HepG2 (cell line): Measurements from ENCODE around the gene KCTD14. TPM values are rescaled to one million over a fixed set of nuclear protein-coding genes. Genes with fewer than 3 reads are reported as not detected.

Experiments used
- CSRNP2 ChIP-seq: sonication (generic); formaldehyde crosslinking; conservative IDR thresholded peaks from 2 replicates; pipeline ENCODE4 v1.8.0; 2022; ENCODE audit warnings: low read depth, missing genetic modification reagents
- ETV6 ChIP-seq: sonication (generic); formaldehyde crosslinking; conservative IDR thresholded peaks from 2 replicates; pipeline ENCODE4 v1.4.0; 2020; ENCODE audit warnings: missing genetic modification reagents
- JDP2 ChIP-seq: sonication (generic); formaldehyde crosslinking; IDR thresholded peaks from 2 replicates; pipeline ENCODE4 v1.8.1; 2022; ENCODE audit warnings: missing genetic modification reagents, borderline replicate concordance
- JUNB ChIP-seq: sonication (generic); formaldehyde crosslinking; IDR thresholded peaks from 2 replicates; pipeline ENCODE4 v1.8.0; 2022; ENCODE audit warnings: missing genetic modification reagents, mild to moderate bottlenecking, borderline replicate concordance
- KAT8 ChIP-seq: IDR thresholded peaks from 2 replicates; pipeline ENCODE4 v1.6.1; 2016; ENCODE audit warnings: missing genetic modification reagents, missing compliant biosample characterization
- MAFF ChIP-seq: IDR thresholded peaks from 2 replicates; pipeline ENCODE4 v1.6.1; 2011; ENCODE audit warnings: low read depth, low read length, improper control_type of control experiment
- MTA1 ChIP-seq: sonication (generic); formaldehyde crosslinking; IDR thresholded peaks from 2 replicates; pipeline ENCODE4 v1.4.0; 2020; ENCODE audit warnings: missing genetic modification reagents, mild to moderate bottlenecking, borderline replicate concordance
- MXD1 ChIP-seq: sonication (generic); formaldehyde crosslinking; IDR thresholded peaks from 2 replicates; pipeline ENCODE4 v1.4.0; 2020; ENCODE audit warnings: mild to moderate bottlenecking, missing genetic modification reagents
- POGZ ChIP-seq: sonication (generic); formaldehyde crosslinking; IDR thresholded peaks from 2 replicates; pipeline ENCODE4 v1.4.0; 2020; ENCODE audit warnings: mild to moderate bottlenecking, missing genetic modification reagents
- POLR2AphosphoS2 ChIP-seq: IDR thresholded peaks from 2 replicates; pipeline ENCODE4 v1.6.1; 2011; ENCODE audit warnings: low read depth, low read length, improper control_type of control experiment
- SOX13 ChIP-seq, 3 experiments: fragments of 450-650 bp in 1 of 3; sonication (generic) in 1 of 3; formaldehyde crosslinking in 1 of 3; IDR thresholded peaks in 2 of 3; conservative IDR thresholded peaks in 1 of 3; 2 replicates each; pipeline versions ENCODE4 v1.5.0 to v1.6.1; 2016 to 2020; ENCODE audit warnings: antibody characterized with exemption in 1 of 3, mild to moderate bottlenecking in 1 of 3, missing compliant biosample characterization in 1 of 3, missing genetic modification reagents in 1 of 3, moderate library complexity in 1 of 3
- STAG1 ChIP-seq: sonication (generic); formaldehyde crosslinking; IDR thresholded peaks from 2 replicates; pipeline ENCODE4 v1.4.0; 2020; ENCODE audit warnings: missing genetic modification reagents
- TBX3 ChIP-seq: fragments of 450-650 bp; IDR thresholded peaks from 2 replicates; pipeline ENCODE4 v1.6.1; 2017; ENCODE audit warnings: antibody characterized with exemption, mild to moderate bottlenecking, inconsistent platforms, borderline replicate concordance
- ZEB1 ChIP-seq: IDR thresholded peaks from 2 replicates; pipeline ENCODE4 v1.6.1; 2012; ENCODE audit warnings: mild to moderate bottlenecking, low read depth, inconsistent platforms; ENCODE audit not compliant: insufficient replicate concordance
- ZFP1 ChIP-seq: IDR thresholded peaks from 2 replicates; pipeline ENCODE4 v1.6.1; 2016
- ZNF234 ChIP-seq: sonication (generic); formaldehyde crosslinking; conservative IDR thresholded peaks from 2 replicates; pipeline ENCODE4 v1.5.1; 2020; ENCODE audit warnings: mild to moderate bottlenecking, missing genetic modification reagents
- ZNF235 ChIP-seq: sonication (generic); formaldehyde crosslinking; IDR thresholded peaks from 2 replicates; pipeline ENCODE4 v1.8.1; 2023; ENCODE audit warnings: mild to moderate bottlenecking, missing genetic modification reagents, borderline replicate concordance
- ZNF430 ChIP-seq: sonication (generic); formaldehyde crosslinking; IDR thresholded peaks from 2 replicates; pipeline ENCODE4 v1.9.0; 2021; ENCODE audit warnings: mild to moderate bottlenecking, missing genetic modification reagents
- ZNF431 ChIP-seq: sonication (generic); formaldehyde crosslinking; IDR thresholded peaks from 2 replicates; pipeline ENCODE4 v1.9.0; 2022; ENCODE audit warnings: missing genetic modification reagents, low read depth, mild to moderate bottlenecking, borderline replicate concordance
- ZNF468 ChIP-seq: sonication (generic); formaldehyde crosslinking; IDR thresholded peaks from 2 replicates; pipeline ENCODE4 v1.8.0; 2022; ENCODE audit warnings: mild to moderate bottlenecking, moderate library complexity, missing genetic modification reagents
- ZNF558 ChIP-seq: sonication (generic); formaldehyde crosslinking; IDR thresholded peaks from 2 replicates; pipeline ENCODE4 v1.9.0; 2022; ENCODE audit warnings: mild to moderate bottlenecking, missing genetic modification reagents, borderline replicate concordance
- ZNF747 ChIP-seq: sonication (generic); formaldehyde crosslinking; IDR thresholded peaks from 2 replicates; pipeline ENCODE4 v1.8.1; 2023; ENCODE audit warnings: missing genetic modification reagents, mild to moderate bottlenecking, borderline replicate concordance
- polyA plus RNA-seq, 8 experiments: library from polyadenylated mRNA; depleted of rRNA in 3 of 8; stranded (reverse) in 7 of 8; unstranded in 1 of 8; fragments of >200 nt; fragmentation: Illumina TruSeq in 4 of 8; extraction: Trizol in 4 of 8; gene quantifications; 2 replicates each; pipeline versions ENCODE4 v1.2.1 to v1.2.3, GENCODE V29; 2011 to 2016; ENCODE audit warnings: low read depth in 4 of 8, missing spikeins in 1 of 8, mixed read lengths in 1 of 8; ENCODE audit not compliant: insufficient read depth in 1 of 8
- total RNA-seq, 5 experiments: library from RNA; depleted of rRNA; stranded (reverse); fragments of >200 nt; fragmentation: Illumina TruSeq; extraction: Trizol; gene quantifications; 2 replicates each; pipeline ENCODE4 v1.2.3, GENCODE V29; 2016; ENCODE audit warnings: low read depth in 1 of 5
- TF ChIP-seq, protein P1 (sequence below): fragments of 450-650 bp; IDR thresholded peaks from 2 replicates; pipeline ENCODE4 v1.6.1; 2017
- TF ChIP-seq, protein P2 (sequence below): sonication (generic); formaldehyde crosslinking; IDR thresholded peaks from 2 replicates; pipeline ENCODE4 v1.8.0; 2022; ENCODE audit warnings: missing genetic modification reagents, mild to moderate bottlenecking, inconsistent platforms, borderline replicate concordance

KCTD14 gene
- total and polyA plus RNA-seq, 2 of the 13 experiments (the other 11 are each of a cell fraction or from before 2014, with no cell fraction given), result 10.3 to 15.6 TPM

DNA sequence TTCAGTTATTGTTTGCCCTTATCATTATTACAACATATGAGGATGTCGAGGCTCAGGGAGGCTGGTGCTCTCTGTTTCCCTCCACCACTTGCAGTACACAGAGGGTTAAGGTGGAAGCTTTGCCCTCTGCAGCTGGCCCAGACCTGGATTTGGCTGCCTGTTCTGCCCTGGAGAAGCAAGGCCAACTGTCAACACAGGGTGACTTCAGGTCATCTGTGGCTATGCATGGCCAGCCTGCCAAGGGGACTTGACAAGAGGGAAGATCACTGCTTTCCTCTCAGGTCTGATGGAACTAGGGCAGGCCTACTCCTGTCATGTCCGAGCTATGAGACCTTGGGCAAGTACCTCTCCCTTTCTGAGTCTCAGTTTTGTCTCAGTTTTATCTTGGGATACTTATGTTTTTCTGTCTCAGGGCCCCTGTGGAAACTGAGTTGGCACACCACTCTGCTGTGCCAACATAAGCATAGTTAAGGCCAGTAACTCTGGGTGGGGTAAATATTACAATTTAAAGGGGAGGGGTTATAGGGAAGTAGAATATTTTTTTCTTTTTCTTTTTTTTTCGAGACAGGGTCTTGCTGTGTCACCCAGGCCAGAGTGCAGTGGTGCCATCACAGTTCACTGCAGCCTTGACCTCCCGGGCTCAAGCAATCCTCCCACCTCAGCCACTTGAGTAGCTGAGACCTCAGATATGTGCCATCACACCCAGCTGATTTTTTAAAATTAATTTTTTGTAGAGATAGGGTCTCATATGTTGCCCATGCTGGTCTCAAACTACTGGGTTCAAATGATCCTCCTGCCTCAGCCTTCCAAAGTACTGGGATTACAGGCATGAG is 38.2 kb upstream of the KCTD14 start (continued):
- no peak for TF ChIP-seq TBX3
- TF ChIP-seq ZNF234 (CRISPR knock-in tag), result no peak
- TF ChIP-seq ZEB1, result no peak
- TF ChIP-seq KAT8, result no peak
- no peak for TF ChIP-seq MTA1
- no peak for TF ChIP-seq JDP2 (CRISPR knock-in tag)
- TF ChIP-seq SOX13 (IDR thresholded peaks at IDR 0.05), result no peak
- peak in 1 of 2 experiments; percentile 30; a peak in 1 of 4 replicates for TF ChIP-seq SOX13 (CRISPR knock-in tag; conservative IDR thresholded peaks at IDR 0.05 in 1 of 2, IDR thresholded peaks at IDR 0.05 in 1 of 2)
- no peak for TF ChIP-seq POLR2AphosphoS2
- TF ChIP-seq POGZ, result 0 out of 2 replicates have a peak, but pooled peaks have one; percentile 16
- no peak for TF ChIP-seq MXD1
- no peak for TF ChIP-seq ZNF235 (CRISPR knock-in tag)
- TF ChIP-seq, protein P1, sequence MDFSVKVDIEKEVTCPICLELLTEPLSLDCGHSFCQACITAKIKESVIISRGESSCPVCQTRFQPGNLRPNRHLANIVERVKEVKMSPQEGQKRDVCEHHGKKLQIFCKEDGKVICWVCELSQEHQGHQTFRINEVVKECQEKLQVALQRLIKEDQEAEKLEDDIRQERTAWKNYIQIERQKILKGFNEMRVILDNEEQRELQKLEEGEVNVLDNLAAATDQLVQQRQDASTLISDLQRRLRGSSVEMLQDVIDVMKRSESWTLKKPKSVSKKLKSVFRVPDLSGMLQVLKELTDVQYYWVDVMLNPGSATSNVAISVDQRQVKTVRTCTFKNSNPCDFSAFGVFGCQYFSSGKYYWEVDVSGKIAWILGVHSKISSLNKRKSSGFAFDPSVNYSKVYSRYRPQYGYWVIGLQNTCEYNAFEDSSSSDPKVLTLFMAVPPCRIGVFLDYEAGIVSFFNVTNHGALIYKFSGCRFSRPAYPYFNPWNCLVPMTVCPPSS, result no peak
- no peak for TF ChIP-seq JUNB
- TF ChIP-seq ZNF747 (CRISPR knock-in tag), result no peak
- TF ChIP-seq, protein P2, sequence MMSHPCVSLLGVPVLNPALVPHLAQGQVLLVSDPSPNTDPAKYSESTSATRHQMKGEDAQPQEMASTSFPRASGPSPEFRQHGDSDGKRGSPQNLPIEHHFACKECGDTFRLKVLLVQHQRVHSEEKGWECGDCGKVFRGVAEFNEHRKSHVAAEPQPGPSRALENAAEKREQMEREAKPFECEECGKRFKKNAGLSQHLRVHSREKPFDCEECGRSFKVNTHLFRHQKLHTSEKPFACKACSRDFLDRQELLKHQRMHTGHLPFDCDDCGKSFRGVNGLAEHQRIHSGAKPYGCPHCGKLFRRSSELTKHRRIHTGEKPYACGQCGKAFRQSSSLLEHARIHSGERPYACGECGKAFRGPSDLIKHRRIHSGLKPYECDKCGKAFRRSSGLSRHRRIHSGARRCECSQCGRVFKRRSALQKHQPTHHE, result no peak
- TF ChIP-seq ZNF468 (CRISPR knock-in tag), result no peak
- no peak for TF ChIP-seq ETV6 (CRISPR knock-in tag)
- TF ChIP-seq ZNF431 (CRISPR knock-in tag), result no peak
- no peak for TF ChIP-seq CSRNP2
- TF ChIP-seq STAG1 (CRISPR knock-in tag), result no peak
- no peak for TF ChIP-seq MAFF
- TF ChIP-seq ZNF558 (CRISPR knock-in tag), result no peak
- no peak for TF ChIP-seq ZNF430 (CRISPR knock-in tag)
- TF ChIP-seq ZFP1 (CRISPR knock-in tag), result no peak
